NCI-H2029 treated with DMSO at 0.1 percent for 48 hours (cell line): ENCODE results near the gene KCNJ18.
"Not testable (repeated sequence)": the region's sequence is repeated elsewhere in the genome, so short reads cannot be mapped to it uniquely, and the experiment has no call there.

Experiments used
- DNase-seq: peaks from one replicate; lab custom pipeline; 2025; lab: John Stamatoyannopoulos, UW

The KCNJ18 gene

DNA sequence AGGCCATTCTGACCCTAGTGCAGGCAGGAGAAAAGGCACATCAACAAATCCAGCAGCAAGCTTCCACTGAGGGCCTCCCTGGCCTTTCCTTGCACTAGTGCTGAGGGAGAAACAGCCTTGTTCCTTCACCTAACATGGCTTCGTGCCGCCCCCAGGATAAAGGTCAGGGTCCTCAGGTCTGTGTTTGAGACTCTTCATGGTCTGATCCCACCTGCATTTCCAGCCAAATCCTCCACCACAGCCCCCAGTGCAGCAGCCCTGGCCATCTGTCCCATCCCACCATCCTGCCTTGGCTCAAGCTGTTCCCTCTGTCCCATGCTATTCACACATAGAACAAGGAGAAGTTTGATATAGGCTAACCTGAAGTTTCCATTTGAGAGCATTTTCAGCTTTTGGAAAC is 20.9 kb upstream of the KCNJ18 start:
- not testable (repeated sequence) for DNase-seq

- not testable (repeated sequence) for DNase-seq
These were observed 20.5 kb upstream of the KCNJ18 start for GRCh38 chr17:21671871-21672270.

DNA sequence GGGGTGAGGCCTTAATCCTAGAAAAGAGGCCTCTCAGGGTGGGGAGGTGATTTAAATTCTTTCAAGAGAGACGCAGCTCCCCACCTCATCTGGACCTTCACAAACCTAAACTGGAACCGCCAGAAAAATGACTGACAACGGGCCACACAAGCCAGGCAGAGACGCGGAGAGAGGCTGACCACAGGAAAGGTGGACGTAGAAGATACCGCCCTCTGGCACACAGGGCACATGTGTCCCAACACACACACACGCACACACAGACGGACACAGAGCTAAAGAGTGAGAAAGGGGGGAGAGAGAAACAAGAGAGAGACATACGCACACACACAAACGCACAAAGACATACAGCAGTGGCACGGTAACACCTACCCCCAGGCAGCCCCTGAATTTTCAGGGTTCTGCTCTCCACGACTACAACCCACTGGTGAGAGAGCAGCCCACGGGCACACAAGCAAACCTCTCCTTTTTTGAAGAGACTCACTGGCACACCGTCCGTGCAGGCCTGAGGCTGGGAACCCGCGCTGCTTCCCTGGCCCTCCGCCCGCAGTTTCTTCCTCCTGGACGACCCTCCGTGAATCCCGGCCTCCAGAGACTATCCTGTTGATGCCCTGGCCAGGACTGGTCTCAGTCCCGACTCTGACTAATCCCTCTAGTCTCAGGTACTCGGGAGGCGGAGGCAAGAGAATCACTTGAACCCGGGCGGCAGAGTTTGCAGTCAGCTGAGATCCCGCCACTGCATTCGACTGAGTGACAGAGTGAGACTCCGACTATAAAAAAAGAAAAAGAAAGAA is 18.7 kb upstream of the KCNJ18 start:
- DNase-seq = not testable (repeated sequence)

GRCh38 chr17:21674242-21674731 is 18.0 kb upstream of the KCNJ18 start:
- DNase-seq = no peak

DNA sequence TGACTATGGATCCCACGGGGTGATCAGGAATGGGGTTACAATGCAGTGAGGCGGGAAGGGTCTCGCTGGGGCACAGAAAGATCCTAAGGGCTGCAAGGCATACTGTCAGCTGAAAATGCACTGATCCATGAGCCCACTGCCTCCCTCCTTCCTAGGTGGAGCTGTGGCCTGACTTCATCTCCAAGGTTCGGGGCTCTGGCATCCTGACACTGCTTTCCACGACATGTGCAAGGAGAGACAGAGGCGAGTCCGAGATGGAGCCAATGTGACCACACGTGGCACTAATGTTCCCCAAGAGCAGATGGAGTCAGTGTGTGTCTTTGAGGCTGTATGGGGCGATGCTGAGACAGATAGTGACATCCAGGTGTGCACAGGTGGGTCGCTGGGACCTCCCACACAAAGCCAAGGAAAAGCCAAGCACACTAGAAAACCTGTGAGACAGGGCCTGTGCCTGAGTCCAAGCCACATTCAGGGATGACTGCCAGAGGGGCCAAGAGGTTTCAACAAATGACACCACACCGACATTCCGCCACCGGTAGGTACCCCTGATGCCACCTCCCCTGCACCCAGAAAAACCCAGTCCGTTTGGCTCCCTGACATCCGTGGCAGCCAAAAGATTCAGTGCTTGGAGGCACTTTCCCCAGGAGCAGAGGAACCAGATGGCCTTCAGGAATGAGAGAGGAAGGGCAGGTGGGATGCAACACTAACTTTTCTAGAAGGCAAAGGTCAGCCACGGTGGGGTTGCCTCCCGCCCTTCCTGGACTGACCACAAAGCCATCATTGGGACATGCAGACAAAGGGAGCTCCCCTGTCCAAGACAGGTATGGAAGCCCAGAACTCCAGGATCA is 17.2 kb upstream of the KCNJ18 start:
- DNase-seq = not testable (repeated sequence)

- DNase-seq = not testable (repeated sequence)
These were observed 16.6 kb upstream of the KCNJ18 start for GRCh38 chr17:21675739-21676130.

DNA sequence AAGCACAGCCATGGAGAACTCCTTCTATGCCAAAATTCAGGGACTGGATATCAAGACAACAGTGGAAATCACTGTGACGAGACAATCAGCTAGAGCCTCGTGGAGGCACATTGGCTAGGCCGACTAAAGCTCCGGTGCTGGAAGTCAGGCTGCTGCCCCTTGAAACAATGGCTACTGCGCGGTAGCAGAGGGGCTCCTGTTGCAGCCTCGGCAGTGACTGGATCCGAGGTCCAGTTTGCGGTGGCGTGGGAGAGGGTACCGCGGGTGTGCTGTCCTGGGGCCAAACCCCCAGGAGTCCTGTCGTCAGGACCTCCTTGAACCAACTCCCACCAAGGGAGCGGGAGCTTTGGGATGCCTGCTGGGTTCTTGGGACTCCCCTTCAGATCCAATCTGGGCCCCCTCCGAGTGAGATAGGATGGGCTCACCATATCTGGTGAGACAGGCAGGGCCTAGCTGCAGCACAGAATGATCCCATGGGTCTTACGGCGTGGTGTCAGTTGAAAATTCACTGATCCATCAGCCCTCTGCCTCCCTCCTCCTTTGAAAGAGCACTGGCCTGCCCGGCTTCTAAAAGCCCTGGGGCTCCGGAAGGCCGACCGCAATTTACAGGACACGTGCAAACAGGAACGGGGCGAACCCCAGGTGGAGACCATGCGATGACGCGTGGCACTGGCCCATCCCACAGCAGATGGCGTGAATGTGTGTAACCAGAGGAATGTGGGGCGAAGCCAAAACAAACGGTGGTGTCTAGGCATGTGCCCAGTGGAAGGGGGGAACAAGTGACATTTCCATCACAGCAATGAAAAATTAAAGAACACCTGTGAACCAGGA is 15.8 kb upstream of the KCNJ18 start:
- DNase-seq = no peak

DNA sequence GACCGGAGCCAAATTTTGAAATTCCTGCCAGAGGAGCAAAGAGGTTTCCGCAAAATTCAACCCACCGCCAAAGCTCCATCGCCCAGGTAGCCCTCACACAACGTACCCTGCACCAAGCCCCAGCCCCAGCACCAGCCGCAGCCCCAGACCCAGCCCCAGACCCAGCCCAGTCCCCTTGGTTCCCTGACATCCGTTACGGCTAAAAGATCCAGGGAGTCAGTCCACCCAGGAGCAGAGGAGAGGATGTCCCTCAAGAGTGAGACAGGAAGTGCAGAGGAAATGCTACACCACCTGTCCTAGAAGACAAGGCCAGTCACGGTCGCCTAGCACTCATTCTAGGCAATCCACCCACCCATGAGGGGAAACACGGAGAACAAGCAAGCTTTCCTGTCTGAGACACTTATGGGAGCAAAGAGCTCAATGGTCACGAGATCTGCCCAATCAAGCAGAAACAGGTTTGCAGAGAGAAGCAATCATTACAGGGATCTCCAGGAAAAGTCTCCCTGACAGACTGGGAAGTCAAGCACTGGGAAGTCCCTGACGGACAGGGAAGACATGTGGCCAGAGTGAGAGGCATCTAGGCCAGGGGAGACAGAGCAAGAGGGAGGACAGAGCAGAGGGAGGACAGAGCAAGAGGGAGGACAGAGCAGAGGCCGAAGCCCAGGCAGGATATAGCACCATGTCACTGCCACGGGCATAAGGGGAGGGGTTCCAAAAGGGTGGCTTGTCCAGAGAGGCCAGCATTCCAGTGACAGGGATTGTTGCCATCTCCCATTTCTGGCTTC is 15.0 kb upstream of the KCNJ18 start:
- DNase-seq = no peak

DNA sequence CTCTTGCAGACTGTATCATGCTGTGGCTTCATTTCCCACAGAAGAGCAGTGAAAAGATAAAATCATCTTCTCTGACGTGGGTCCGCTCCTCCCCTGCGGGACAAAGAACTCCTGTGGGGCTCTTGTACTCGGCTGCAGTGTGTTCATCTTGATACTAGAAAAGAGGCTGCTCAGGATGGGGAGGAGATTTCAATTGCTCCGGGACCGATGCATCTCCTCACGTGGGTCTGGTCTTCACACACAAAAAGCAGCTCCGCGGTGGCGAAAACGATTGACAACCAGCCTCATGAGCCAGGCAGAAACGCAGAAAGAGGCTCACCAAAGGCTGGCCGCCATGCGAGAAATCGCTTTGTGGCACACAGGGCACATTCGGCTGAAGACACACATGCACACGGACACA is 14.4 kb upstream of the KCNJ18 start:
- DNase-seq = no peak

GRCh38 chr17:21678393-21679081 is 13.8 kb upstream of the KCNJ18 start:
- DNase-seq = no peak

DNA sequence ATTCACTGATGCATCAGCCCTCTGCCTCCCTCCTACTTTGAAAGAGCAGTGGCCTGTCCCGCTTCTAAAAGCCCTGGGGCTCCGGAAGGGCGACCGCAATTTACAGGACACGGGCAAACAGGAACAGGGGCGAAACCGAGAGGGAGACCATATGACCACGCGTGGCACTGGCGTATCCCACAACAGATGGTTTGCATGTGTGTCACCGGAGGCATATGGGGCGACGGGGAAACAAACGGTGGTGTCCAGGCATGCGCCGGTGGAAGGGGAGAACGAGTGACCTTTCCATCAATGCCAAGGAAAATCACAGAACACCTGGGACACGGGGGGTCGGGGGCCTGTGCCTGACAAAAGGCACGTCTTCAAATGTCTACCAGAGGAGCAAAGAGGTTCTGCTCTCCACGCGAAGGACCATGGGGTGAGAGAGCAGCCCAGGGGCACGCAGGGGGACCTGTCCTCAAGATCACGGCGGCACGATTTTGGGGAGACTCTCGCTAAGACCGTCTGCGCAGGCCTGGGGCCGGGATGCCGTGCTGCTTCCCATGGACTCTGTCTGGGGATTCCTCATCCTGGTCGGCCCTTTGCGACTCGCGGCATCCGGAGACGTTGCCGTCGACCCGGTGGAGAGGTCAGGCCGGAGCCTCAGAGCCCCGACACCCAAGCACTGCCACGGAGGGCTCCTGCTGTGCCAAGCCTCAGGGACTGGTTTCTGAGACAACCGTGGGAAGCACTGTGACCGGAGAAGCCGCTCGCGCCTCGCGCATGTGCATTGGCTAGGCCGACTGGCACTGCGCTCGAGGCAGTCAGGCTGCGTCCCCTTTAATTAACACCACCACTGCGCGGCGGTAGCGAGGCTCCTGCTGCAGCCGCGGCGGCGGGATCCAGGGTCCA is 12.8 kb upstream of the KCNJ18 start:
- DNase-seq = no peak

DNA sequence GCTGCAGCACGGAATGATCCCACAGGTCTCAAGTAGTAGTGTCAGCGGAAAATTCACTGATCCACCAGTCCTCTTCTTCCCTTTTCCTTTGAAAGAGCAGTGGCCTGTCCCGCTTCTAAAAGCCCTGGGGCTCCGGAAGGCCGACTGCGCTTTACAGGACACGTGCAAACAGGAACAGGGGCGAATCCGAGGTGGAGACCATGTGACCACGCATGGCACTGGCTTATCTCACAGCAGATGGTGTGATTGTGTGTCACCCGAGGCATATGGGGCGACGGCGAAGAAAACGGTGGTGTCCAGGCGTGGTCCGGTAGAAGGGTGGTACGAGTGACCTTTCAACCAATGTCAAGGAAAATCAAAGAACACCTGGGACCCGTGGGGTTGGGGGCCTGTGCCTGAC is 12.0 kb upstream of the KCNJ18 start:
- no peak for DNase-seq

DNA sequence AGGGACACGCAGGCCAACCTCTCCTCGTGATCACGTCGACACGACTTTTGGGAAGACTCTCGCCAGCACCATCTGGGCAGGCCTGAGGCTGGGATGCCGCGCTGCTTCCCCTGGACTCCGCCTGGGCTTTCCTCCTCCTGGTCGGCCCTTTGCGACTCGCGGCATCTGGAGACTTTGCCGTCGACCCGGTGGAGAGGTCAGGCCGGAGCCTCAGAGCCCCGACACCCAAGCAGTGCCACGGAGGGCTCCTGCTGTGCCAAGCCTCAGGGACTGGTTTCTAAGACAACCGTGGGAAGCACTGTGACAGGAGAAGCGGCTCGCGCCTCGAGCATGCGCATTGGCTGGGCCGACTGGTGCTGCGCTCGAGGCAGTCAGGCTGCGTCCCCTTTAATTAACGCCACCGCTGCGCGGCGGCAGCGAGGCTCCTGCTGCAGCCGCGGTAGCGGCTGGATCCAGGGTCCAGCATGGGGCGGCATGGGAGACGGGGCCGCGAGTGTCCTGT is 11.4 kb upstream of the KCNJ18 start:
- not testable (repeated sequence) for DNase-seq

DNA sequence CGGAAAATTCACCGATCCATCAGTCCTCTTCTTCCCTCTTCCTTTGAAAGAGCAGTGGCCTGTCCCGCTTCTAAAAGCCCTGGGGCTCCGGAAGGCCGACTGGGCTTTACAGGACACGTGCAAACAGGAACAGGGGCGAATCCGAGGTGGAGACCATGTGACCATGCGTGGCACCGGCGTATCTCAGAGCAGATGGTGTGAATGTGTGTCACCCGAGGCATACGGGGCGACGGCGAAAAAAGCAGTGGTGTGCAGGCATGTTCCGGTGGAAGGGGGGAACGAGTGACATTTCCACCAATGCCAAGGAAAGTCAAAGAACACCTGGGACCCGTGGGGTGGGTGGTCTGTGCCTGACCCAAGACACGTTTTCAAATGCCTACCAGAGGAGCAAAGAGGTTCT is 10.7 kb upstream of the KCNJ18 start:
- DNase-seq = not testable (repeated sequence)

DNA sequence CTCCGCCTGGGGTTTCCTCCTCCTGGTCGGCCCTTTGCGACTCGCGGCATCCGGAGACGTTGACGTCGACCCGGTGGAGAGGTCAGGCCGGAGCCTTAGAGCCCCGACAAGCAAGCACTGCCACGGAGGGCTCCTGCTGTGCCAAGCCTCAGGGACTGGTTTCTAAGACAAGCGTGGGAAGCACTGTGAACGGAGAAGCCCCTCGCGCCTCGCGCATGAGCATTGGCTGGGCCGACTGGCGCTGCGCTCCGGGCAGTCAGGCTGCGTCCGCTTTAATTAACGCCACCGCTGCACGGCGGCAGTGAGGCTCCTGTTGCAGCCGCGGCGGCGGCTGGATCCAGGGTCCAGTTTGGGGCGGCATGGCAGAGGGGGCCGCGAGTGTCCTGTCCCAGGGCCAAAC is 10.2 kb upstream of the KCNJ18 start:
- not testable (repeated sequence) for DNase-seq

- not testable (repeated sequence) for DNase-seq
These were observed 9.1 kb upstream of the KCNJ18 start for GRCh38 chr17:21683142-21683712.

DNA sequence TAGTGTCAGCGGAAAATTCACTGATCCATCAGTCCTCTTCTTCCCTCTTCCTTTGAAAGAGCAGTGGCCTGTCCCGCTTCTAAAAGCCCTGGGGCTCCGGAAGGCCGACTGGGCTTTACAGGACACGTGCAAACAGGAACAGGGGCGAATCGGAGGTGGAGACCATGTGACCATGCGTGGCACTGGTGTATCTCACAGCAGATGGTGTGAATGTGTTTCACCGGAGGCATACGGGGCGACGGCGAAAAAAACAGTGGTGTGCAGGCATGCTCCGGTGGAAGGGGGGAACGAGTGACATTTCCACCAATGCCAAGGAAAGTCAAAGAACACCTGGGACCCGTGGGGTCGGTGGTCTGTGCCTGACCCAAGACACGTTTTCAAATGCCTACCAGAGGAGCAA is 8.4 kb upstream of the KCNJ18 start:
- DNase-seq = not testable (repeated sequence)

DNA sequence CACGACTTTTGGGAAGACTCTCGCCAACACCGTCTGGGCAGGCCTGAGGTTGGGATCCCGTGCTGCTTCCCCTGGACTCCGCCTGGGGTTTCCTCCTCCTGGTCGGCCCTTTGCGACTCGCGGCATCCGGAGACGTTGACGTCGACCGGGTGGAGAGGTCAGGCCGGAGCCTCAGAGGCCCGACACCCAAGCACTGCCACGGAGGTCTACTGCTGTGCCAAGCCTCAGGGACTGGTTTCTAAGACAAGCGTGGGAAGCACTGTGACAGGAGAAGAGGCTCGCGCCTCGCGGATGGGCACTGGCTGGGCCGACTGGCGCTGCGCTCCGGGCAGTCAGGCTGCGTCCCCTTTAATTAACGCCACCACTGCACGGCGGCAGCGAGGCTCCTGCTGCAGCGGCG is 7.9 kb upstream of the KCNJ18 start:
- DNase-seq = not testable (repeated sequence)
